ENCODE results near the gene GRB10. TPM values are rescaled to one million over a fixed set of nuclear protein-coding genes. Genes with fewer than 3 reads are reported as not detected.

Gene GRB10
- total and polyA plus RNA-seq, 4 donors = 10.7 to 53.1 (median 17.5) TPM

DNA sequence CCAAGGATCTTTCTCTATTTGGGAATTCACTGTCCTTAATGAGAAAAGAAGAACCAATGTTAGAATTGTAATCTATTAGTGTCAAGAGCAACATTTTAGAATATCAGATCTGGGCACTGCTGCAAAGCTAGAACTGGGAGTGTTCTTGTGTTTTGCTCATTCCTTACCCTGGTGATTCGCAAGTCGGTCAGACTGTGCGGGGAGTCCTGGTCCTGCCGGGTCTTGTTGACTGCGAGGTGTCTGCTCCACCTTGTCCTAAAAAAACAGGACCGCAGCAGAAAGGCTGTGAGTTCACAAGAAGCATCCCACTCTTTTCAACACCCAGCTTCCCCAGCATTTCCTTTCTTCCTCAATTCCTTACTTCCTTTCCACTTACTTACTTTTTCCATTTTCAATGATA, 79.0 kb downstream of the GRB10 start (continued):
- no peak for TF ChIP-seq SP1 (IDR thresholded peaks at IDR 0.05)
- no peak for TF ChIP-seq FOXA1 (IDR thresholded peaks at IDR 0.05)
- TF ChIP-seq HNF4G (IDR thresholded peaks at IDR 0.05) = no peak

DNA sequence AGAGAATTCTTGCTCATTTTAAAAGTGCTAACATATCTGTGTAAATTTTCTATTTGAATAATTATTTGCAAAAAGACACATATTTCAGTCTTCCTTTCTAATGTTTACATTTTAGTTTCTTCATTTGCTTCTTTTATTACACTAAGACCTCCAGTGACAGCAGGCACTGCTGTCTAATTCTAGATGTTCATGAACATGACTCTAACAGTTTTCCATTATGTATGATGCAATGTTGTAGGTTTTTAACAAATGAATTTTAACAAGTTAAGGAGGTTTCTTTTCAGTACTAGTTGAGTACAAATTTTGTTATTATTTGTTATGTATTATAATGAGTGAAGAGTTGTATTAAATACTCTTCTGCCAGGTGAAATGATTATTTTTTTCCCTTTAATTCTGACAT, 83.6 kb downstream of the GRB10 start:
- H3K36me3 ChIP-seq (ENCODE audit: control insufficient read depth in 4 of 4, insufficient read depth in 3 of 4, low read depth in 1 of 4, low read length in 3 of 4) = peaks cover 0 to 8% (median 2%) of the 10 kb centered on the region in 4 donors
- TF ChIP-seq SP1 (IDR thresholded peaks at IDR 0.05) (no peak), RAD21 (IDR thresholded peaks at IDR 0.05) (no peak), RXRA (IDR thresholded peaks at IDR 0.05) (no peak), HNF4G (IDR thresholded peaks at IDR 0.05) (no peak), TAF1 (conservative IDR thresholded peaks at IDR 0.05) (no peak), HNF4A (conservative IDR thresholded peaks at IDR 0.05) (no peak), YY1 (IDR thresholded peaks at IDR 0.05) (no peak), GABPA (IDR thresholded peaks at IDR 0.05 in 1 of 2, conservative IDR thresholded peaks at IDR 0.05 in 1 of 2) (no peak), NR2F2 (IDR thresholded peaks at IDR 0.05) (no peak), JUND (IDR thresholded peaks at IDR 0.05) (no peak), EGR1 (IDR thresholded peaks at IDR 0.05; ENCODE audit: low read depth in 2 of 2) (no peak), FOXA2 (IDR thresholded peaks at IDR 0.05) (no peak), FOXA1 (IDR thresholded peaks at IDR 0.05) (no peak)
- TF ChIP-seq, protein P1, sequence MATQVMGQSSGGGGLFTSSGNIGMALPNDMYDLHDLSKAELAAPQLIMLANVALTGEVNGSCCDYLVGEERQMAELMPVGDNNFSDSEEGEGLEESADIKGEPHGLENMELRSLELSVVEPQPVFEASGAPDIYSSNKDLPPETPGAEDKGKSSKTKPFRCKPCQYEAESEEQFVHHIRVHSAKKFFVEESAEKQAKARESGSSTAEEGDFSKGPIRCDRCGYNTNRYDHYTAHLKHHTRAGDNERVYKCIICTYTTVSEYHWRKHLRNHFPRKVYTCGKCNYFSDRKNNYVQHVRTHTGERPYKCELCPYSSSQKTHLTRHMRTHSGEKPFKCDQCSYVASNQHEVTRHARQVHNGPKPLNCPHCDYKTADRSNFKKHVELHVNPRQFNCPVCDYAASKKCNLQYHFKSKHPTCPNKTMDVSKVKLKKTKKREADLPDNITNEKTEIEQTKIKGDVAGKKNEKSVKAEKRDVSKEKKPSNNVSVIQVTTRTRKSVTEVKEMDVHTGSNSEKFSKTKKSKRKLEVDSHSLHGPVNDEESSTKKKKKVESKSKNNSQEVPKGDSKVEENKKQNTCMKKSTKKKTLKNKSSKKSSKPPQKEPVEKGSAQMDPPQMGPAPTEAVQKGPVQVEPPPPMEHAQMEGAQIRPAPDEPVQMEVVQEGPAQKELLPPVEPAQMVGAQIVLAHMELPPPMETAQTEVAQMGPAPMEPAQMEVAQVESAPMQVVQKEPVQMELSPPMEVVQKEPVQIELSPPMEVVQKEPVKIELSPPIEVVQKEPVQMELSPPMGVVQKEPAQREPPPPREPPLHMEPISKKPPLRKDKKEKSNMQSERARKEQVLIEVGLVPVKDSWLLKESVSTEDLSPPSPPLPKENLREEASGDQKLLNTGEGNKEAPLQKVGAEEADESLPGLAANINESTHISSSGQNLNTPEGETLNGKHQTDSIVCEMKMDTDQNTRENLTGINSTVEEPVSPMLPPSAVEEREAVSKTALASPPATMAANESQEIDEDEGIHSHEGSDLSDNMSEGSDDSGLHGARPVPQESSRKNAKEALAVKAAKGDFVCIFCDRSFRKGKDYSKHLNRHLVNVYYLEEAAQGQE (IDR thresholded peaks at IDR 0.05) = no peak
- TF ChIP-seq, protein P2, sequence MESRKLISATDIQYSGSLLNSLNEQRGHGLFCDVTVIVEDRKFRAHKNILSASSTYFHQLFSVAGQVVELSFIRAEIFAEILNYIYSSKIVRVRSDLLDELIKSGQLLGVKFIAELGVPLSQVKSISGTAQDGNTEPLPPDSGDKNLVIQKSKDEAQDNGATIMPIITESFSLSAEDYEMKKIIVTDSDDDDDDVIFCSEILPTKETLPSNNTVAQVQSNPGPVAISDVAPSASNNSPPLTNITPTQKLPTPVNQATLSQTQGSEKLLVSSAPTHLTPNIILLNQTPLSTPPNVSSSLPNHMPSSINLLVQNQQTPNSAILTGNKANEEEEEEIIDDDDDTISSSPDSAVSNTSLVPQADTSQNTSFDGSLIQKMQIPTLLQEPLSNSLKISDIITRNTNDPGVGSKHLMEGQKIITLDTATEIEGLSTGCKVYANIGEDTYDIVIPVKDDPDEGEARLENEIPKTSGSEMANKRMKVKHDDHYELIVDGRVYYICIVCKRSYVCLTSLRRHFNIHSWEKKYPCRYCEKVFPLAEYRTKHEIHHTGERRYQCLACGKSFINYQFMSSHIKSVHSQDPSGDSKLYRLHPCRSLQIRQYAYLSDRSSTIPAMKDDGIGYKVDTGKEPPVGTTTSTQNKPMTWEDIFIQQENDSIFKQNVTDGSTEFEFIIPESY (IDR thresholded peaks at IDR 0.05) = no peak
- TF ChIP-seq, protein P3, sequence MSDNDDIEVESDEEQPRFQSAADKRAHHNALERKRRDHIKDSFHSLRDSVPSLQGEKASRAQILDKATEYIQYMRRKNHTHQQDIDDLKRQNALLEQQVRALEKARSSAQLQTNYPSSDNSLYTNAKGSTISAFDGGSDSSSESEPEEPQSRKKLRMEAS (IDR thresholded peaks at IDR 0.05) = no peak
- TF ChIP-seq, protein P4, sequence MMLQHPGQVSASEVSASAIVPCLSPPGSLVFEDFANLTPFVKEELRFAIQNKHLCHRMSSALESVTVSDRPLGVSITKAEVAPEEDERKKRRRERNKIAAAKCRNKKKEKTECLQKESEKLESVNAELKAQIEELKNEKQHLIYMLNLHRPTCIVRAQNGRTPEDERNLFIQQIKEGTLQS (IDR thresholded peaks at IDR 0.05) = no peak
- TF ChIP-seq, protein P5, sequence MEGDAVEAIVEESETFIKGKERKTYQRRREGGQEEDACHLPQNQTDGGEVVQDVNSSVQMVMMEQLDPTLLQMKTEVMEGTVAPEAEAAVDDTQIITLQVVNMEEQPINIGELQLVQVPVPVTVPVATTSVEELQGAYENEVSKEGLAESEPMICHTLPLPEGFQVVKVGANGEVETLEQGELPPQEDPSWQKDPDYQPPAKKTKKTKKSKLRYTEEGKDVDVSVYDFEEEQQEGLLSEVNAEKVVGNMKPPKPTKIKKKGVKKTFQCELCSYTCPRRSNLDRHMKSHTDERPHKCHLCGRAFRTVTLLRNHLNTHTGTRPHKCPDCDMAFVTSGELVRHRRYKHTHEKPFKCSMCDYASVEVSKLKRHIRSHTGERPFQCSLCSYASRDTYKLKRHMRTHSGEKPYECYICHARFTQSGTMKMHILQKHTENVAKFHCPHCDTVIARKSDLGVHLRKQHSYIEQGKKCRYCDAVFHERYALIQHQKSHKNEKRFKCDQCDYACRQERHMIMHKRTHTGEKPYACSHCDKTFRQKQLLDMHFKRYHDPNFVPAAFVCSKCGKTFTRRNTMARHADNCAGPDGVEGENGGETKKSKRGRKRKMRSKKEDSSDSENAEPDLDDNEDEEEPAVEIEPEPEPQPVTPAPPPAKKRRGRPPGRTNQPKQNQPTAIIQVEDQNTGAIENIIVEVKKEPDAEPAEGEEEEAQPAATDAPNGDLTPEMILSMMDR (IDR thresholded peaks at IDR 0.05; ENCODE audit: low read depth, low read length, missing input control) = no peak
- no peak overlapping the region for H3K9ac ChIP-seq (ENCODE audit: low read depth in 1 of 2, low read length in 2 of 2)
- no peak overlapping the region for H3K27ac ChIP-seq (ENCODE audit: low read depth in 1 of 2, low read length in 2 of 2)
- peaks cover 7 to 48% (median 19%) of the 10 kb centered on the region in 4 donors for H3K4me1 ChIP-seq (ENCODE audit: control insufficient read depth in 4 of 4, insufficient read depth in 4 of 4, low read length in 3 of 4)
- no peak overlapping the region for H3K4me3 ChIP-seq (ENCODE audit: low read depth in 1 of 3, low read length in 3 of 3)
- no peaks in the 10 kb centered on the region for H3K9me3 ChIP-seq (ENCODE audit: control insufficient read depth in 4 of 4, low read length in 3 of 4)
- H3K27me3 ChIP-seq (ENCODE audit: control insufficient read depth in 4 of 4, insufficient read depth in 4 of 4, low read length in 3 of 4) = no peaks in the 10 kb centered on the region
- DNase-seq (ENCODE audit: low spot score) = no peak
